CD4-positive, alpha-beta T cell (primary cell): ENCODE measurements around the gene FAN1. TPM values are rescaled to one million over a fixed set of nuclear protein-coding genes. Genes with fewer than 3 reads are reported as not detected.

Source experiments
- ATAC-seq: fragments of 200-7000 bp; cut with Tn5 transposase; one replicate; pipeline ENCODE4 v1.10.0; 2022; ENCODE audit warnings: mild to moderate bottlenecking; ENCODE audit not compliant: poor library complexity
- CTCF ChIA-PET: fragments of 350-600 bp; sonication (Branson Sonifier 250); formaldehyde crosslinking; loops from one replicate; lab custom pipeline; 2021; ENCODE audit warnings: antibody characterized with exemption, inconsistent platforms; lab: Charles Lee
- POLR2A ChIA-PET: fragments of 350-600 bp; sonication (Branson Sonifier 250); formaldehyde crosslinking; loops from one replicate; lab custom pipeline; 2021; ENCODE audit warnings: antibody characterized with exemption, inconsistent platforms; lab: Charles Lee
- DNase-seq, 14 experiments: peaks; one replicate each; pipeline ENCODE4 v3.0.0-alpha.2; 2013 to 2020; ENCODE audit warnings: mixed read lengths in 2 of 14
- H3K27ac ChIP-seq, 2 donors: one replicate each; pipeline versions ENCODE4 v1.5.1 to v1.7.0; 2013; ENCODE audit warnings: low read length in 2 of 2, low read depth in 1 of 2, mild to moderate bottlenecking in 1 of 2
- H3K27me3 ChIP-seq, 2 experiments: 1 replicate in 1 of 2; 2 replicates in 1 of 2; pipeline versions ENCODE4 v1.6.1 to v1.7.0; 2013; ENCODE audit warnings: low read length in 2 of 2, control low read depth in 1 of 2, mild to moderate bottlenecking in 1 of 2, moderate library complexity in 1 of 2; ENCODE audit not compliant: insufficient read depth in 2 of 2, control insufficient read depth in 1 of 2
- H3K36me3 ChIP-seq: one replicate; pipeline ENCODE4 v1.6.1; 2013; ENCODE audit warnings: low read length, control low read depth; ENCODE audit not compliant: insufficient read depth
- H3K4me1 ChIP-seq: one replicate; pipeline ENCODE4 v1.6.1; 2013; ENCODE audit warnings: low read length, control low read depth; ENCODE audit not compliant: insufficient read depth
- H3K4me3 ChIP-seq: one replicate; pipeline ENCODE4 v1.5.1; 2013; ENCODE audit warnings: mild to moderate bottlenecking, low read length, moderate library complexity
- H3K9me3 ChIP-seq, 2 experiments: 1 replicate in 1 of 2; 2 replicates in 1 of 2; pipeline versions ENCODE4 v1.6.1 to v1.7.0; 2013; ENCODE audit warnings: low read length in 2 of 2, mild to moderate bottlenecking in 2 of 2, control low read depth in 1 of 2, moderate library complexity in 1 of 2; ENCODE audit not compliant: control insufficient read depth in 1 of 2, insufficient read depth in 1 of 2
- H3K27ac Mint-ChIP-seq: one replicate; pipeline ENCODE4 v1.8.0; 2020; ENCODE audit warnings: mixed read lengths
- H3K27me3 Mint-ChIP-seq: one replicate; pipeline ENCODE4 v1.8.0; 2021; ENCODE audit warnings: mixed read lengths
- H3K36me3 Mint-ChIP-seq: one replicate; pipeline ENCODE4 v1.8.0; 2021; ENCODE audit warnings: low read depth, mixed read lengths
- H3K4me1 Mint-ChIP-seq: one replicate; pipeline ENCODE4 v1.8.0; 2021; ENCODE audit warnings: low read depth, mixed read lengths
- H3K4me3 Mint-ChIP-seq: one replicate; pipeline ENCODE4 v1.8.0; 2020; ENCODE audit warnings: mild to moderate bottlenecking, mixed read lengths
- H3K9me3 Mint-ChIP-seq: one replicate; pipeline ENCODE4 v1.8.0; 2020; ENCODE audit warnings: mixed read lengths
- CTCF ChIP-seq: fragments of 200-600 bp; IDR thresholded peaks from one replicate; pipeline ENCODE4 v1.8.0; 2022; ENCODE audit warnings: antibody characterized with exemption, mild to moderate bottlenecking
- intact Hi-C, 2 experiments: fragments of 100-400 bp; cut with DNase I in 1 of 2; cut with micrococcal nuclease in 1 of 2; formaldehyde crosslinking; loops; one replicate each; pipeline versions ENCODE4 v1.15.1 to v1.9.0; 2023 to 2025; cut with DNase I, micrococcal nuclease
- total RNA-seq, 174 experiments: library from RNA in 2 of 174; stranded (reverse) in 2 of 174; gene quantifications; one replicate each; pipeline ENCODE4 v1.2.3 and lab custom pipeline; 2021 to 2026

Gene FAN1
- total RNA-seq, 2 experiments from 2014 or later: 15.3 to 15.9 TPM

- ATAC-seq (no peak), DNase-seq (no peak)
- Histone ChIP-seq H3K27me3 (no peaks in the 10 kb centered on the region), H3K36me3 (peaks cover 50% of the 10 kb centered on the region), H3K27ac (no peak overlapping the region), H3K9me3 (no peaks in the 10 kb centered on the region), H3K4me1 (peaks cover 4% of the 10 kb centered on the region), H3K4me3 (no peak overlapping the region)
- intact Hi-C loops: no loop called here
- no peak for TF ChIP-seq CTCF
- Mint-ChIP-seq H3K27me3 (no peaks in the 10 kb centered on the region), H3K27ac (no peak overlapping the region), H3K9me3 (no peaks in the 10 kb centered on the region), H3K4me1 (peaks cover 31% of the 10 kb centered on the region), H3K36me3 (peaks cover 79% of the 10 kb centered on the region), H3K4me3 (no peak overlapping the region)
- POLR2A ChIA-PET: no interaction called here
- CTCF ChIA-PET: interaction anchor here (1.3 to 1.7 kb wide), 2 partner anchors 17 to 46 kb away, joined by 3 read pairs; no protein-coding TSS in a partner anchor
Observed at GRCh38 chr15:30963681-30964080, 60.0 kb downstream of the FAN1 start.

- intact Hi-C loops: loop anchor here in 1 of 2 experiments (5.0 kb wide), 1 partner anchor 48 kb away; no protein-coding TSS in a partner anchor
- Histone ChIP-seq H3K4me3 (no peak overlapping the region), H3K27ac (no peak overlapping the region), H3K36me3 (peaks cover 59% of the 10 kb centered on the region), H3K27me3 (no peaks in the 10 kb centered on the region), H3K4me1 (no peaks in the 10 kb centered on the region), H3K9me3 (no peaks in the 10 kb centered on the region)
- Mint-ChIP-seq H3K9me3 (no peaks in the 10 kb centered on the region), H3K4me1 (peaks cover 17% of the 10 kb centered on the region), H3K36me3 (peaks cover 77% of the 10 kb centered on the region), H3K4me3 (no peak overlapping the region), H3K27me3 (no peaks in the 10 kb centered on the region), H3K27ac (no peak overlapping the region)
- TF ChIP-seq CTCF: no peak
- ATAC-seq (no peak), DNase-seq (no peak)
- ChIA-PET CTCF (interaction anchor here (1.0 kb wide), 1 partner anchor 21 kb away, joined by 3 read pairs; no protein-coding TSS in a partner anchor), POLR2A (interaction anchor here (1.6 kb wide), 1 partner anchor 12 kb away, joined by 5 read pairs; no protein-coding TSS in a partner anchor)
Observed at GRCh38 chr15:30969724-30970123, 66.0 kb downstream of the FAN1 start.

GRCh38 chr15:30973379-30973778, 69.7 kb downstream of the FAN1 start:
- no peak for TF ChIP-seq CTCF
- ChIA-PET POLR2A (interaction anchor here (1.3 kb wide), 1 partner anchor 18 kb away, joined by 3 read pairs; the partner anchor contains the start of gene MTMR10), CTCF (no interaction called here)
- Mint-ChIP-seq H3K4me1 (peaks cover 24% of the 10 kb centered on the region), H3K36me3 (peaks cover 87% of the 10 kb centered on the region), H3K27me3 (no peaks in the 10 kb centered on the region), H3K27ac (no peak overlapping the region), H3K4me3 (no peak overlapping the region), H3K9me3 (no peaks in the 10 kb centered on the region)
- ATAC-seq (no peak), DNase-seq (no peak)
- Histone ChIP-seq H3K36me3 (peaks cover 56% of the 10 kb centered on the region), H3K9me3 (no peaks in the 10 kb centered on the region), H3K4me3 (no peak overlapping the region), H3K27ac (no peak overlapping the region), H3K27me3 (no peaks in the 10 kb centered on the region), H3K4me1 (no peaks in the 10 kb centered on the region)
- intact Hi-C loops: loop anchor here in 1 of 2 experiments (5.0 kb wide), 1 partner anchor 44 kb away; no protein-coding TSS in a partner anchor
